Pancreas (tissue), 10 donors: ENCODE results near the gene POLR3GL. TPM values are rescaled to one million over a fixed set of nuclear protein-coding genes. Genes with fewer than 3 reads are reported as not detected.

Experiments
- ATAC-seq, 4 donors: fragments of 200-7000 bp; cut with Tn5 transposase; one replicate each; pipeline versions ENCODE4 v1.8.0 to v1.9.1; 2020; ENCODE audit warnings: mild to moderate bottlenecking in 4 of 4, moderate library complexity in 4 of 4
- DNase-seq, 6 donors: peaks; one replicate each; pipeline ENCODE4 v3.0.0-alpha.2; 2020
- FAIRE-seq: peaks from 2 replicates; lab custom pipeline; 2012; peaks lifted over from hg19 to GRCh38; lab: Jason Lieb, UNC
- H3K27ac ChIP-seq, 4 donors: fragments of 200-600 bp; sonication (generic); 1 replicate in 3 of 4; 2 replicates in 1 of 4; pipeline versions ENCODE4 v1.5.0 to v1.8.0; 2020
- H3K27me3 ChIP-seq, 4 donors: fragments of 200-600 bp; one replicate each; pipeline ENCODE4 v1.8.0; 2021
- H3K36me3 ChIP-seq, 3 donors: fragments of 200-600 bp; sonication (generic) in 1 of 3; one replicate each; pipeline versions ENCODE4 v1.5.0 to v1.8.0; 2020 to 2021
- H3K4me1 ChIP-seq, 3 donors: fragments of 200-600 bp; one replicate each; pipeline ENCODE4 v1.8.0; 2021
- H3K4me3 ChIP-seq, 4 donors: fragments of 200-600 bp; sonication (generic) in 2 of 4; one replicate each; pipeline versions ENCODE4 v1.5.0 to v1.8.0; 2020 to 2021
- H3K9me3 ChIP-seq, 4 donors: fragments of 200-600 bp; one replicate each; pipeline ENCODE4 v1.8.0; 2021
- WGBS, 2 donors: extraction: QIAGEN DNeasy Blood & Tissue Kit; methylation state at CpG; one replicate each; pipeline ENCODE4 v1.1.7; 2013; 5-methylcytosine and 5-hydroxymethylcytosine counted together
- intact Hi-C, 3 donors: fragments of 100-400 bp; cut with DNase I; formaldehyde crosslinking; loops; one replicate each; pipeline versions ENCODE4 v1.11.1 to v1.14.2; 2022
- polyA plus RNA-seq, 2 donors: library from polyadenylated mRNA; stranded (reverse); fragments of 200-250 nt; gene quantifications; one replicate each; pipeline ENCODE4 v1.2.3, GENCODE V29; 2013
- total RNA-seq, 6 donors: library from RNA; stranded (reverse); fragmentation: NEBNext Ultra II Directional in 4 of 6; extraction: Animal tissue kit (Norgen Biotek cat#: 25700) in 4 of 6; gene quantifications; one replicate each; pipeline versions ENCODE4 v1.2.1 to v1.2.4, GENCODE V29; 2021 to 2023
- TF ChIP-seq, protein P1 (sequence below), 4 donors: fragments of 200-600 bp; sonication (generic) in 3 of 4; IDR thresholded peaks; one replicate each; pipeline versions ENCODE4 v1.5.0 to v1.8.0; 2021; ENCODE audit warnings: antibody characterized with exemption in 4 of 4
- donor health status: healthy with polysubstance abuse.
- donor health status: DM: no; HTN: no; CAD: no; lungs with moderate emphysema.
- donor health status: DM: no; HTN: no; CAD: no.
- donor health status: control.
- donor health status: control.
- donor health status: Bipolar disorder and iron deficiency.
- donor health status: DM: yes; HTN: yes; CAD: no.
- donor health status: DM: no; HTN: no; CAD: no.
- donor health status: DM: no; HTN: no; CAD: no.
- donor health status: DM: yes; HTN: yes; CAD: no.

POLR3GL gene
- total and polyA plus RNA-seq, 8 donors = 3.9 to 27.6 (median 6.3) TPM

DNA sequence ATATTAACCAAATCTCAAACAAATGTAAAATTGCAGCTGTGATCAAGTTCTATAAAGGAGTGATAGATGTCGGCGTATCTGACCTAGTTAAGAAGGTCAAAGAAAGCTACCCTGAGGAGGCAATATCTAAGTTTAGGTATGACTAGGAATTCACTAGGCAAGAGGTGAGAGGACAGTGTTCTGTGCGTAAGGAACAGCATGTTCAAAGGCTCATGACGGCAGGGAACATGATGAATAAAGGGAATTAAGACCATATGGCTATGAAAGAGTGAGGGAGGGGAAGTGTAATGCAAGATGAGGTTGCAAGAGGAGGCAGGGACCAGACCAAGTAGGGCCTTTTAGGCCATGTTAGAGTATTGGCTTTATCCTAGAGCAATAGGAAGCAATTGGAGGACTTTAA, 15.3 kb upstream of the POLR3GL start:
- FAIRE-seq (no peak), DNase-seq (no peak), ATAC-seq (no peak)
- 95 to 96% methylated on average over 4 of the region's 4 CpGs for WGBS, 2 donors
- H3K9me3 ChIP-seq = no peaks in the 10 kb centered on the region
- TF ChIP-seq, protein P1, sequence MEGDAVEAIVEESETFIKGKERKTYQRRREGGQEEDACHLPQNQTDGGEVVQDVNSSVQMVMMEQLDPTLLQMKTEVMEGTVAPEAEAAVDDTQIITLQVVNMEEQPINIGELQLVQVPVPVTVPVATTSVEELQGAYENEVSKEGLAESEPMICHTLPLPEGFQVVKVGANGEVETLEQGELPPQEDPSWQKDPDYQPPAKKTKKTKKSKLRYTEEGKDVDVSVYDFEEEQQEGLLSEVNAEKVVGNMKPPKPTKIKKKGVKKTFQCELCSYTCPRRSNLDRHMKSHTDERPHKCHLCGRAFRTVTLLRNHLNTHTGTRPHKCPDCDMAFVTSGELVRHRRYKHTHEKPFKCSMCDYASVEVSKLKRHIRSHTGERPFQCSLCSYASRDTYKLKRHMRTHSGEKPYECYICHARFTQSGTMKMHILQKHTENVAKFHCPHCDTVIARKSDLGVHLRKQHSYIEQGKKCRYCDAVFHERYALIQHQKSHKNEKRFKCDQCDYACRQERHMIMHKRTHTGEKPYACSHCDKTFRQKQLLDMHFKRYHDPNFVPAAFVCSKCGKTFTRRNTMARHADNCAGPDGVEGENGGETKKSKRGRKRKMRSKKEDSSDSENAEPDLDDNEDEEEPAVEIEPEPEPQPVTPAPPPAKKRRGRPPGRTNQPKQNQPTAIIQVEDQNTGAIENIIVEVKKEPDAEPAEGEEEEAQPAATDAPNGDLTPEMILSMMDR (IDR thresholded peaks at IDR 0.05) = no peak
- H3K4me1 ChIP-seq = peaks cover 0 to 1% (median under 1%) of the 10 kb centered on the region in 3 donors
- no peaks in the 10 kb centered on the region for H3K27me3 ChIP-seq
- H3K4me3 ChIP-seq = no peak overlapping the region
- intact Hi-C loops = no loop called here
- H3K27ac ChIP-seq = no peak overlapping the region
- no peaks in the 10 kb centered on the region for H3K36me3 ChIP-seq

- peaks cover 0 to 20% (median 8%) of the 10 kb centered on the region in 3 donors for H3K4me1 ChIP-seq
- intact Hi-C loops = no loop called here
- no peaks in the 10 kb centered on the region for H3K36me3 ChIP-seq
- no peak for DNase-seq
- TF ChIP-seq, protein P1 (IDR thresholded peaks at IDR 0.05) = no peak
- FAIRE-seq = no peak
- no peak overlapping the region for H3K27ac ChIP-seq
- H3K27me3 ChIP-seq = no peaks in the 10 kb centered on the region
- no peak overlapping the region for H3K4me3 ChIP-seq
- no peak for ATAC-seq
- 70 to 72% methylated on average over 1 of the region's 1 CpG for WGBS, 2 donors
- H3K9me3 ChIP-seq = no peaks in the 10 kb centered on the region
These were observed 13.0 kb upstream of the POLR3GL start for GRCh38 chr1:145951526-145951925.

DNA sequence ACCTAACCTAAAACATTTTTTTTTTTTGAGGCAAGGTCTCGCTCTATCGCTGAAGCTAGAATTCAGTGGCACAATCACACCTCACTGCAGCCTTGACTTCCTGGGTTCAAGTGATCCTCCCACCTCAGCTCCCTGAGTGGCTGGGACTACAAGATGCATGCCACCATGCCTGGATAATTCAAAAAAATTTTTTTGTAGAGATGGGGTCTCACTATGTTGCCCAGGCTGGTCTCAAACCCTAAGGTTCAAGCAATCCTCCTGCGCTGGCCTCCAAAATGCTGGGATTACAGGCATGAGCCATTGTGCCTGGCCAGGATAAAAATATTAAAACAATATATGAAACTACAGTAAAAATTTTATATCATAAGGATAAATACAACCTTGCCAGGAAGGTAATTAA, 11.6 kb upstream of the POLR3GL start:
- Histone ChIP-seq H3K4me1 (peaks cover 0 to 26% (median 14%) of the 10 kb centered on the region in 3 donors), H3K27me3 (no peaks in the 10 kb centered on the region), H3K4me3 (no peak overlapping the region), H3K9me3 (no peaks in the 10 kb centered on the region), H3K36me3 (no peaks in the 10 kb centered on the region), H3K27ac (no peak overlapping the region)
- no peak for FAIRE-seq
- TF ChIP-seq, protein P1 (IDR thresholded peaks at IDR 0.05) = no peak
- intact Hi-C loops = no loop called here
- no peak for DNase-seq
- ATAC-seq = no peak
- 97 to 99% methylated on average over 3 of the region's 3 CpGs for WGBS, 2 donors

DNA sequence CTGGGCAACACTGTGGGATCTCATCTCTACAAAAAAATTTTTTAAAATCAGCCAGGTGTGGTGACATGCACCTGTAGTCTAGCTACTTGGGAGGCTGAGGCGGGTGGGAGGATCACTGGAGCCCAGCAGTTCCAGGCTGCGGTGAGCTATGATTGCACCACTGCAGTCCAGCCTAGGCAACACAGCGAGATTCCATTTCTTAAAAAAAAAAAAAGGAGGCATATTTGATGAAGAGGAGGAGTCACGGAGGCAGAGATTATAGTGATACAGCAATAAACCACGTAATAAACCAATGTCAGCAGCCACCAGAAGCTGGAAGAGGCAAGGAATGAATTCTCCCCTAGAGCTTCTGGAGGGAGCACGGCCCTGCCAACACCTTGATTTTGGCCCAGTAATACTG, 10.6 kb upstream of the POLR3GL start:
- H3K27me3 ChIP-seq = no peaks in the 10 kb centered on the region
- 91 to 93% methylated on average over 6 of the region's 6 CpGs for WGBS, 2 donors
- FAIRE-seq (no peak), DNase-seq (no peak), ATAC-seq (no peak)
- no peak overlapping the region for H3K27ac ChIP-seq
- intact Hi-C loops = no loop called here
- TF ChIP-seq, protein P1 (IDR thresholded peaks at IDR 0.05) = no peak
- no peaks in the 10 kb centered on the region for H3K36me3 ChIP-seq
- no peak overlapping the region for H3K4me3 ChIP-seq
- no peaks in the 10 kb centered on the region for H3K9me3 ChIP-seq
- H3K4me1 ChIP-seq = peaks cover 0 to 30% (median 14%) of the 10 kb centered on the region in 3 donors

DNA sequence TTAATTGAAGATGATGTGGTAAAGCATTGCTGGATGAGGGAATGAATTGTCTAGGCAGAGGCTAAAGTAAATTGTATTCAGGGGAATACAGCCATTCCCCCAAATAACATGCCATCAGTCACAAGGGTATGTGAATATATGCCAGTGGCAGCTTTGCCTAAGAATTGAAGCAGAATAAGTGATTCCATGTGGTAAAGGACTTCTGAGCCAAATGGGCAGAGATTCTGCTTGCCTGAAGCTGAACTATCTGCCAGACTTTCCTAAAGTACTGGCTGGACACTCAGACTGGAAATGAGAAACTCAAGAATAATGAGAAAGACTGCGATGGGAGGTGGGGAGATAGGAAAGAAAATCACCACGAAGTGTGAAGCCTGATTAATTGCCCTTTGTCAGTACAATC, 9.1 kb upstream of the POLR3GL start:
- no peak overlapping the region for H3K27ac ChIP-seq
- intact Hi-C loops = no loop called here
- H3K4me3 ChIP-seq = no peak overlapping the region

More for the DNA sequence above, 9.1 kb upstream of the POLR3GL start:
- TF ChIP-seq, protein P1 (IDR thresholded peaks at IDR 0.05) = no peak
- 46 to 56% methylated on average over 2 of the region's 2 CpGs for WGBS, 2 donors
- H3K4me1 ChIP-seq = peaks cover 0 to 30% (median 14%) of the 10 kb centered on the region in 3 donors
- FAIRE-seq = no peak
- DNase-seq = no peak
- ATAC-seq = no peak
- H3K27me3 ChIP-seq = no peaks in the 10 kb centered on the region
- no peaks in the 10 kb centered on the region for H3K36me3 ChIP-seq
- no peaks in the 10 kb centered on the region for H3K9me3 ChIP-seq
